WI38 (cell line): ENCODE results near the gene UBR3.

Source experiments
- H3K4me3 ChIP-seq: 2 replicates; pipeline ENCODE4 v1.5.1; 2011; ENCODE audit warnings: low read depth, mild to moderate bottlenecking, control low read depth, low read length
- TF ChIP-seq, protein P1 (sequence below): IDR thresholded peaks from 2 replicates; pipeline ENCODE4 v1.5.1; 2012; ENCODE audit warnings: low read depth, mild to moderate bottlenecking, control low read depth, low read length

UBR3 gene

DNA sequence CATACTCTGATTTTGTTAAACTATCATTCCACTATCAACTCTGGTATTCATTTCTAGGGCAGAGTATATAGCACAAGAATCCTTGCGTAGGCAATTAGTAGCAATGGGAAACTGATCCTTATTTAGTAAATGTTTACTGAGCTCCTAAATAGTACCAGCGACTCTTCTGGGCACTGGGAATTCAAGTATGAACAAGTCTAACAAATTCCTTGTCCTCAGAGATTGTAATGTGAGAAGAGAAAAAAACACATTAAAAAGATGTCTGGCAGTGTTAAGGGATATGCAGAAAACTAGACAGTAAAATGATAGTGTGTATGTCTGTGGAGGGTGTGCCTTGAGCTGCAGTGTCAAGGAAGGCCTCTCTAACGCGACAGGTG lies 3.3 kb upstream of the UBR3 start:
- TF ChIP-seq, protein P1, sequence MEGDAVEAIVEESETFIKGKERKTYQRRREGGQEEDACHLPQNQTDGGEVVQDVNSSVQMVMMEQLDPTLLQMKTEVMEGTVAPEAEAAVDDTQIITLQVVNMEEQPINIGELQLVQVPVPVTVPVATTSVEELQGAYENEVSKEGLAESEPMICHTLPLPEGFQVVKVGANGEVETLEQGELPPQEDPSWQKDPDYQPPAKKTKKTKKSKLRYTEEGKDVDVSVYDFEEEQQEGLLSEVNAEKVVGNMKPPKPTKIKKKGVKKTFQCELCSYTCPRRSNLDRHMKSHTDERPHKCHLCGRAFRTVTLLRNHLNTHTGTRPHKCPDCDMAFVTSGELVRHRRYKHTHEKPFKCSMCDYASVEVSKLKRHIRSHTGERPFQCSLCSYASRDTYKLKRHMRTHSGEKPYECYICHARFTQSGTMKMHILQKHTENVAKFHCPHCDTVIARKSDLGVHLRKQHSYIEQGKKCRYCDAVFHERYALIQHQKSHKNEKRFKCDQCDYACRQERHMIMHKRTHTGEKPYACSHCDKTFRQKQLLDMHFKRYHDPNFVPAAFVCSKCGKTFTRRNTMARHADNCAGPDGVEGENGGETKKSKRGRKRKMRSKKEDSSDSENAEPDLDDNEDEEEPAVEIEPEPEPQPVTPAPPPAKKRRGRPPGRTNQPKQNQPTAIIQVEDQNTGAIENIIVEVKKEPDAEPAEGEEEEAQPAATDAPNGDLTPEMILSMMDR = no peak
- H3K4me3 ChIP-seq = peak overlapping the region; percentile 82

DNA sequence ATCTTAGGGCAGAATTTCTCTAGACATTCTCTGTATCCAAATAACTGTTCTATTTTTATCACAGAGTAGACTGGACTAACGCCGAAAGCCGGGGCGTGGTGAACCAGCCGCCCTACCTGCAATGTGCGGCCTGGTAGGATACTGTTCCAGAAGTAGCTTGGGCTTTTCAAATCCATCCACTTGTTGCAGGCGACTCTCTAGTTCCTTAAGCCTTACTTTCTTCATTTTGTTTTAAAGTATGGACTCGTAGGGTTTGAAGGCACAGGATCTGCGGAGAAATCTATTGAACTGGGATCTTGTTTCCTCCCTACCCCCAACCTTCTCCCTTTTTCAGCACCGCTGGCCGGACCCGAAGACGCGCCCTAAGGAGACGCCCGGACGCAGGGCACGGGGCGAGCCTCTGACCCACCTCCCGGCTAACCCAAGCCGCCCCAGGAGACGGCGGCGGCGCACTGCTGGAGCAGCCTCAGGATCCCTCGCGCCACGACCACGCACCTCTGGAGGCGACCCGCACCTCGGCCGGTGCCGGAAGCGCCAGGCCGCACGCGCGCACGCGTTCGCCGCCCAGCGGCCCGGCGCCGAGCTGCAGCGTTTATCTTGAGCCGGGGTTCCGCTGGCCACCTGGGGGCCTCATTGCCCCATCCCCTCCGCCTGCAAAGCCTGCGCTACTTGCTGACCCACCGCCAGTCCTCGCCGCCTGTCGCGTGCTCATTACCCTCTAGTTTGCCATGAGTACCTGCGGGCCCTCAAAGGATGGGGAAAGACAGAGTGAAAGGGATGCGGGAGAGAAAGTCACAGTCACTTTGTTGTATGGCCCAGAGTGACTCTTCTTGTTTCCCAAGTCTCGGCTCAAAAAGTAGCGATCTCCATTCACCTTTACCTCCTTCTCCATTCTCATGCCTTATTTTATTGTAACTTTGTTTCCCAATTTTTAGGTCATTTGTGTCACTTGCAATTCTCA lies 2.6 kb upstream of the UBR3 start, which contains the start of gene METTL5:
Gene METTL5, minus strand, starts transcription at position 533 of the 961 bp plus-strand sequence. Its CDS starts 308 bp downstream, at position 225.
- H3K4me3 ChIP-seq = peak within 1 kb of the TSS; percentile 82
- TF ChIP-seq, protein P1 = peak; percentile 86

DNA sequence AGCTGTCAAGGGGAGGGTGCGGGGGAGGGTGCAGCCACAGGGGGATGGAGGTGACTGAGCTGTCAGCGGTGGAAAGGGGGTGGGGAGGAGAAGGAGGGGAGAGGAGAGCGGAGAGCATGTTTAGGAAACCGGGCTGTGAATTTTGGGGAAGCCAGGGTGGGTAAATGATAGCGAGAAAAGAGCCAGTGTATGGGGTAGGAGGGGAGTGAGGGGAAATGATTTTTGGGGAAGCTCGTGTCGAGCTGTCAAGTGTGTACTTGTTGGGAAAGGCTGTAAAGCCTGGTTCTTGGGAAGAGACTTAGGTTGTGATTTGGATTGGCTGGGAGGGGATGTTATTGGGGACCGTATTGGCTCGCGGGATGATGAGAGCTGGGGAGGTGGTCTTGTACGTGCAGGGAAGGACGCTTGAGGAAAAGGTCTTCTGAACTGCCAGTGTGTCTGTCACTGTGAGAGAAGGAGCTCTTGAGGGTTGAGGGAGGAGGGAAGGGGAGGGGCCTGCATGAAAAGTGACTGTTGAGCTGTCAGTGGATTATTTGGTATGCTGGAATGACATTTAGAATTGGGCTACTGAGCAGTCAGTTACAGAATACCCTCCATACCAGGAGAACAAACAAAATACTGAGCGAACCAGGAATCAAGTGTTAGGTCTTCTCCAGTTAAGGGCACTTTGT lies 1.0 kb downstream of the UBR3 start:
- peak overlapping the region; percentile 81 for H3K4me3 ChIP-seq
- TF ChIP-seq, protein P1 = no peak

DNA sequence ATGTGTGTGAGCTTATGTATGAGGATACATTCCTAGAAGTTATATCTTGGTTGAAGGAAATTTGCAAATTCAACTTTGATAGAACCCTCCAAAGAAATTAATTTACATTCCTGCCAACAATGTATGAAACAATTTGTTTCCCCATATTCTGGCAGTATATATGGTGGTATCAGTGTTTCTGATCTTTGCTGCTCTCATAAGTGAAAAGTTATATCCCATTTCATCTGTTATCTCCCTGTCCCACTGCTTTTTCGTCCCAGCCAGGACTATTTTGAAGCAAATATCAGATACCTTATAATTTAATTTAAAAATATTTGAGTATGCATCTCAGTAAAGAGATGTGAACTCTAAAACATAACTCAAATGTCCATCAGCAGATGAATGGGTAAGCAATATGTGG lies 7.1 kb downstream of the UBR3 start:
- H3K4me3 ChIP-seq = no peak overlapping the region
- TF ChIP-seq, protein P1 = no peak

DNA sequence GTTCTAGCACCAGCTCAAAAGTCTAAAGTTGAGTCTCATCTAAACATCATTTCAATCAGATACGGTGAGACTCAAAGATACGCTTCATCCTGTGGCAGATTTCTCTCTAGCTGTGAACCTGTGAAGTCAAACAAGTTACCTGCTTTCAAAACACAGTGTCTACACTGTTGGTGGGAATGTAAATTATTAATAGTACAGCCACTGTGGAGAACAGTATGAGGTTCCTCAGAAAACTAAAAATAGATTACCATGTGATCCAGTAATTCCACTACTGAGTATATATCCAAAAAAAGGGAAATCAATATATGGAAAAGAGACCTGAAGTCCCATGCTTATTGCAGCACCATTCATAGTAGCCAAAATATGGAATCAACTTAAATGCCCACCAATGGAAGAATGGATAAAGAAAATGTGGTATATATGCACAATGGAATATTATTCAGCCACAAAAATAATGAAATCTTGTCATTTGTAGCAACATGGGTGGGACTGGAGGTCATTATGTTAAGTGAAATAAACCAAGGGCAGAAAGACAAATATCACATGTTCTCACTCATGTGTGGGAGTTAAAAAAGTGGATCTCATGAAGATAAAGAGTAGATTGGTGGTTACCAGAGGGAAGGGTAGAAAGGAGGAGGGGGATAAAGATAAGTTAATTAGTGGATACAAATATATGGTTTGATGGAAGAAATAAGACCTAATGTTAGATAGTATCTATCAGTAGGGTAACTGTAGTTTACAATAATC lies 11.7 kb downstream of the UBR3 start:
- TF ChIP-seq, protein P1 = no peak
- H3K4me3 ChIP-seq = no peak overlapping the region

DNA sequence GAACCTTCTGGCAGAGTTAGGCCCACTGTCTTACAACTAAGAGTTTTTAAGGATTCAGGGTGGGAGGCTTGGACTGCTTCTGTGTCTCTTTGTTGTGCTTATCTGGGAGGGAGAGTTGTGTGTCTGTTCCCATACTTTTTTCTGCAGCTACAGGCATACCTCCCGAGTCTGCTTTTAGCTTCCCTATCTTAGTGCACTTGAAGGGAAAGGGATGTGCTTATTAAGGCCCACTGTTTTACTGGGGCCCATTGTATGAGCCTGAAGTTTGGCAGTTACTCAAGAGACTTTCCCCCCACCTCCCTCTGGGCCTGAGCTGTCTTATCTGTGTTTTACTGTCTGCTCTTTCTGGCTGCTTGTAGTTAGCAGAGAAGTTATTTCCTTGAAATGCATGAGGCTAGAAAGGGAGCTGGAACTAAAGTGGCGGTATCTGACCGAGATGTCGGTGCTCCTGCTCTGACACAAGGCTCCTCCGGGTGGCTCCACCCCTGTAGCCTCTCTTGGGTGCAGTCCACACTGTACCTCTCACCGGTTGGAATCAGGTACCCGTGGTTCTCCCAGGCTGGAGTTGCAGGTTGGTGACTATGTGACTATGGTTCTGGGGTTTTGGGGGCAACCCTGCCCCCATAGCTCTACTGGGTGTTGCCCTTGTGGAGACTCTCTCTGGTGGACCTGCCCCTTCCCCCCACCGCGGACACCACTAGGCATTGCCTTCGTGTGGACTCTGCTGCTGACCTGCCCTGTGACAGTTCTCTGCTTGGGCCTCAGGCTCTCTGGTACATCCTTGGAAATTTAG lies 12.9 kb downstream of the UBR3 start:
- TF ChIP-seq, protein P1 = no peak
- H3K4me3 ChIP-seq = no peak overlapping the region
